ENCODE data around the gene EDAR.

GRCh38 chr2:108975613-108976435, 13.2 kb downstream of the EDAR start:
- no peak for TF ChIP-seq FOXM1 (IDR thresholded peaks at IDR 0.05; ENCODE audit: low read depth)
- TF ChIP-seq FOXM1 (CRISPR knock-in tag; IDR thresholded peaks at IDR 0.05; ENCODE audit: low read depth): no peak
- no peak for TF ChIP-seq CAMTA2 (CRISPR knock-in tag; conservative IDR thresholded peaks at IDR 0.05)
- no peak for TF ChIP-seq RAD51 (IDR thresholded peaks at IDR 0.05; ENCODE audit: borderline replicate concordance, low read depth)
- TF ChIP-seq U2AF2 (optimal IDR thresholded peaks at IDR 0.05; ENCODE audit: low read depth, low read length): no peak
- TF ChIP-seq CBX2 (IDR thresholded peaks at IDR 0.05; ENCODE audit: insufficient read depth, low read length, poor library complexity, severe bottlenecking): no peak
- no peak for TF ChIP-seq POLR2A (conservative IDR thresholded peaks at IDR 0.05)
- no peak for TF ChIP-seq MTA1 (IDR thresholded peaks at IDR 0.05; ENCODE audit: borderline replicate concordance)
- no peak for TF ChIP-seq MLX (CRISPR knock-in tag; conservative IDR thresholded peaks at IDR 0.05)
- TF ChIP-seq ATF3 (IDR thresholded peaks at IDR 0.05): peak; percentile 80
- no peak for TF ChIP-seq ATF3 (CRISPR knock-in tag; conservative IDR thresholded peaks at IDR 0.05)
- TF ChIP-seq GATAD2A (IDR thresholded peaks at IDR 0.05): no peak
- TF ChIP-seq HMG20B (CRISPR knock-in tag; IDR thresholded peaks at IDR 0.05): no peak
- TF ChIP-seq CEBPZ (IDR thresholded peaks at IDR 0.05; ENCODE audit: borderline replicate concordance, low read depth, low read length): no peak
- TF ChIP-seq SRF (CRISPR knock-in tag; IDR thresholded peaks at IDR 0.05): no peak
- no peak for TF ChIP-seq ELF1 (tag; IDR thresholded peaks at IDR 0.05)

All from K562 (cell line).